Activated CD4-positive, alpha-beta T cell treated with anti-CD3 and anti-CD28 coated beads, Interleukin-2, amount 50 U/mL, for 16 hours (primary cell): ENCODE measurements around the gene OSBPL8.
"Not testable (repeated sequence)": the region's sequence is repeated elsewhere in the genome, so short reads cannot be mapped to it uniquely, and the experiment has no call there.

Experiments
- DNase-seq: peaks from one replicate; pipeline ENCODE4 v3.0.0-alpha.2; 2020

Gene OSBPL8

DNA sequence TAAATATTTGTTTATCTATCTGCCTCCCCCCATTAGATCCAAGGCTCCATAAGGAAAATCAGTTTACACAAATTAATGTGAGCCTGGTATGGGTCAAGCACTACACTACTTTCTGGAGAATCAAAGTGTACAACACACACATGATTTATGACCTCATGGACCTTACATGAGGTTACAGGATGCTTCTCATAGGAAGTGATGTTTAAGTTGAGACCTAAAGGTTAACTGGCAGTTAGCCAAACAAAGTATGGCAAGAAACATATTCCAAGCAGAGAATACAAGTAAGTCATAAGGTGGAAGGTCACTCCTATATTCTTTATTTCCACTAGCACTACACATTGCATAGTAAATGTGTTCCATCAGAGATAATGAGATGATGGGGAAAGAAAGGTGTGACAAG, 39.2 kb downstream of the OSBPL8 start:
- no peak for DNase-seq

DNA sequence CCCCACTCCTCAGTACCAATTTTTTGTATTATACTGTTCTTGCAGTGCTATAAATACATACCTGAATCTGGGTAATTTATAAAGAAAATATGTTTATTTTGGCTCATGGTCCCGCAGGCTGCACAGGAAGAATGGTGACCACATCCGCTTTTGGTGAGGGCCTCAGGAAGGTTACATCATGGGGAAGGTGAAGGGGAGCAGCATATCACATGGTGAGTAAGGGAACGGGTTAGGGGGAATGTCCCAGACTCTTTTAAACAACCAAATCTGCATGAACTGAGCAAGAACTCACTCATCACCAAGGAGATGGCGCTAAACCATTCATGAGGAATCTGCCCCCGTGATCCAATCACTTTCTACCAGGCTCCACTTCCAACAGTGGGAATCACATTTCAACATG, 40.0 kb downstream of the OSBPL8 start:
- peak; percentile 22 for DNase-seq

DNA sequence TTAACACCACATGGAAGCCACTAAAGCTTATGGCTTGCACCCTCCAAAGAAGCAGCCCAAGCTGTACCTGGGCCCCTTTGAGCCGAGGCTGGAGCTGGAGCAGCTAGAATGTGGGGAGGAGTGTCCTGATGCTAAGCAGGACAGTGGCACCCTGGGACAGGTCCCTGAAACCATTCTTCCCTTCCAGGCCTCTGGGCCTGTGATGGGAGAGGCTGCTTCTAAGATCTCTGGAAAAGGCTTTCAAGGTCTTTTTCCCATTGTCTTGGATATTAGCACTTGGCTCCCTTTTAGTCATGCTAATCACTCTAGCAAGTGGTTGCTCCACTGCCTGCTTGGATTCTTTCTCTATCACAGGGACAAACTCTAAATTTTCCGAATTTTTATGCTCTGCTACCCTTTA, 40.9 kb downstream of the OSBPL8 start:
- DNase-seq, result no peak

DNA sequence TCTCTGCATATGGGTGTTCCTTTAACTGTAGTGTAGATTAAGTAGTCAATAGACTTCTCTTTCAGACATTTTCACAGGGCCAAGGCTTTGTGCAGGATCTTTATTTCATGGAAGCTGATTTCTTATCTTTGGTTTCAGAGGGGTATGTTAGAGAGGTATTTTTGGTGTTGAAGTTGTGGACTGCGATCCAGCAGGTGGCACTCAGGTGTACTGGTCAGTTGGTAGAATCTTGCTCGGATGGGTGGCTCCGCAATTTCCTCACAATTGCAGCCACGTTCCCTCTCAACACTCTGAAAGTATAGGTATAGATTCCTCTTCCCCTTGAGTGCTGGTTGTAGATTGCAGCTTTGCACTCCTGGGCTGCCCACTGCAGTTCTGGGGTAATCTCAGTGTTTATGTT, 44.3 kb downstream of the OSBPL8 start:
- DNase-seq, result no peak

DNA sequence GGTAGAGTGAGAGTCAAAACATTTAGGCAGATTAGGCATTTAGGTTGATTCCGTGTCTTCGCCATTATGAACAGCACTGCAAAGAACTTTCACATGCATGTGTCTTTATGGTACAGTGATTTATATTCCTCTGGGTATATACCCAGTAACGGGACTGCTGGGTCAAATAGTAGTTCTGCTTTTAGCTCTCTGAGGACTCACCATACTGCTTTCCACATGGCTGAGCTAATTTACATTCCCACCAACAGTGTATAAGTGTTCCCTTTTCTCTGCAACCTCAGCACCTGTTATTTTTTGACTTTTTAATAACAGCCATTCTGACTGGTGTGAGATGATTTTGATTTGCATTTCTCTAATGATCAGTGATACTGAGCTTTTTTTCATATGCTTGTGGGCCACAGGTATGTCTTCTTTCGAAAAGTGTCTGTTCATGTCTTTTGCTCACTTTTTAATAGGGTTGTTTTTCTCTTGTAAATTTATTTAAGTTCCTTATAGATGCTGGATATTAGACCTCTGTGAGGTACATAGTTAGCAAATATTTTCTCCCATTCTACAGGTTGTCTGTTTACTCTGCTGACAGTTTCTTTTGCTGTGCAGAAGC, 48.4 kb downstream of the OSBPL8 start:
- DNase-seq, result not testable (repeated sequence)

DNA sequence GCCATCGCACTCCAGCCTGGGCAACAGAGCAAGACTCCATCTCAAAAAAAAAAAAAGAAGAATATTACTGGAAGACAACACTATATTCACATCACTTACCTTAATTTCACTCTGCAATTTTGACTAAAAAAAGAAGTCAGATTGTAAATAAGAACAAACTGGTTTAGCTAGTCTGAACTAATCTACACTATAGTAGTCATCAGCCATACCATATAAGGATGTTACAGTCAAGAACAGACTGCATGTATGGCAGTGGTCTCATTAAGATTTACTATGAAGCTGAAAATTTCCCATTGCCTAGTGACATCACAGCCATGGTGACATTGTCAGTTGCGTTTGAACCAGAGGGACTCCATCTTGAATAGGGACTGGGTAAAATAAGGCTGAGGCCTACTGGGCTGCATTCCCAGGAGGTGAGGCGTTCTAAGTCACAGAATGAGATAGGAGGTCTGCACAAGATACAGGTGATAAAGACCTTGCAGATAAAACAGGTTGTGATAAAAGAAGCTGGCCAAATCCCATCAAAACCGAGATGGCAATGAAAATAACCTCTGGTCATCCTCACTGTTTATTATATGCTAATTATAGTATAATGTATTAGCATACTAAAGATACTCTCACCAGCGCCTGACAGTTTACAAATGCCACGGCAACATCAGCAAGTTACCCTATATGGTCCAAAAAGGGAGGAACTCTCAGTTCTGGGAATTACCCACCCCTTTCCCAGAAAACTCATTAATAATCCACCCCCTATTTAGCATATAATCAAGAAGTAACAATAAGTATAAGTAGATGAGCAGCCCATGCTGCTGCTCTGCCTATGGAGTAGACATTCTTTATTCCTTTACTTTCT, 51.2 kb downstream of the OSBPL8 start:
- no peak for DNase-seq

DNA sequence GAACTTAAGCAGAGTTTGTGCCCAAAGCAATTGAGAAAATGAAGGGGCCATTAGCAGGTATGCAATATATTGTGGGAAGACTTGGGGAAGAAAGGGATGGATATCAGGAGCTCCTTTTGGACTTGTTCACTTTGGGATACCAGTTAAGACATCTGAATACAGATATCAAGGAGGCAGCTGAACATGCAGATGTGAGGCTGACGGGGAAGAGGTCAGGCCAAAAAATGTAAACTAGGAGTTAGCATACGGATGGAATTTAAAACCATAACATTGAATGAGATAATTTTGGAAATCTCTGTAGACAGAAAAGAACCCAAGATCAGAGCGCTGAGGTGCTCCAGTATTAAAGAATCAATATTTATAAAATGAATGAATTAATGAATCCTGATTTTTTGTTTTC, 53.4 kb downstream of the OSBPL8 start:
- no peak for DNase-seq

DNA sequence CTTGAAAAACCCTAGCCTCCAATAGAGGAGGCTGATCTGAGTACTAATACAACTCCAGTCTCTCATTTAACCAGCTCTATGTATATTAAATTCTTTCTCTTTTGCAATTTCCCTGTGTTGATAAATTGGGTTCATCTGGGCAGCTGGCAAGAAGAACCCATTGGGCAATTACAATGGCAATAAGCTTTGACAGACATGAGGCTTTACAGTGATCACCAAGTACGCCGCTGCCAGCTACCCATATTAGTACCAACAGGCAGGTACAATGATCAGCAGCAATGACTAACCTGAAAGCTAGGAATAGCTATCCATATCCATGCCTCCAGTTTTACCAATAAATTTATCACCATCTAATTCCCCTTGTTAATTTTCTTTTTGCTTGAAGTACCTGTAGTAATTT, 54.5 kb downstream of the OSBPL8 start:
- DNase-seq, result no peak

DNA sequence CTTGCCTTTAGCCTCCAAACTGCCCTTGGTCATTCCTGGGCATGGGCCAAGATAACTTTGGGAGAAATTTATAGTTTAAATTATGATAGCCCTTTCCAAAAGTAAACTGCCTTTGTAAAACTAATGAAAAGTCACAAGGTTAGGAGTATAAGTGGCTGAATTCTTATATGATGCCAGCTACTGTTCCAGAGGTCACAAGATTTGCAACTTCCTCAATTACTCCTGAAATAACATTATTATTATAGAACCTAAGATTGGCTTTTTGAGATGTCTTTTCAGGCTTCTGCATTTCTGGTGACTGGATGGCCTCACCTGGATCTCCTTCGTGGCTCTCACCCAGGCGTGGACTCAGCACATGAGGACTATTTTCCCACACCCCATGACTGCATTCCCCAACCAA, 55.0 kb downstream of the OSBPL8 start:
- no peak for DNase-seq

DNA sequence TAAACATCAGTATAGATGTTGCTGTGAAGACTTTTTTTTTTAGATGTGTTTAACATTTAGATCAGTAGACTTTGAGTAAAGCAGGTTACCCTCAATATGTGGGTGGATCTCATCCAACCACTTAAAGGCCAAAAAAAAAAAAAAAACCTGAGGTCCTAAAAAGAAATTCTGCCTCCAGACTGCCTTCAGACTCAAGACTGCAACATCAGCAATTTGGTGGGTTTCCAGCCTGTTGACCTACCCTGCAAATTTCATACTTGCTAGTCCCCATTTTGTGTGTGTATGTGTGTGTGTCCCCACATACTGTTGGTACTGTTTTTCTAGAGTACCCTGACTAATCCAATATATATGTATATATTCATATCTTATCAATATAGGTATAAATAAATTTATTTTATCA, 55.6 kb downstream of the OSBPL8 start:
- no peak for DNase-seq

DNA sequence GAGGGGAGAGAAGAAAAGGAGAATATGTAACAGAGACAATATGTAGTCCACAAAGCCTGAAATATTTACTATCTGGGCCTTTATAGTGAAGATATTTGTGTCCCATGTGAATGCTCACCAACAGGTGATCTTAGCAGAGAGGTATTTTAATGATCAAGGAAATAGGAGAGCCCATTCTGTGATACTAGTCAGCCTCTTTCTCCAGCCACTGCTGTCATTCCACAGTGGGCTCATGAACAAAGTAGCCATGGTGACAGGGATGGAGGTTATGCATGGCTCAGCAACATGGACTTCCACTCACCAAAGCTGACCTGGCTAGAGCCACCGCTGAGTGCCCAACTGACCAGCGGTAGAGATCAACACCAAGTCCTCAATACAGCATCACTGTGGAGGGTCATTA, 58.2 kb downstream of the OSBPL8 start:
- DNase-seq, result no peak

DNA sequence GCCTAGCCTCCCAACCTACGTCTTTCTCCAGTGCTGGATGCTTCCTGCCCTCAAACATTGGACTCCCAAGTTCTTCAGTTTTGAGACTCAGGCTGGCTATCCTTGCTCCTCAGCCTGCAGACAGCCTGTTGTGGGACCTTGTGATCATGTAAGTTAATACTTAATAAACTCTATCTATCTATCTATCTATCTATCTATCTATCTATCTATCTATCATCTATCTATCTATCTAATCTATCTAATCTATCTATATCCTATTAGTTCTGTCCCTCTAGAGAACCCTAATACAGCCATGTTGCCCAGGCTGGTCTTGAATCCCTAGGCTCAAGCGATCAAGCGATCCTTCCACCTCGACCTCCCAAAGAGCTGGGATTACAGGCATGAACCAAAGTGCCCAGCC, 60.4 kb downstream of the OSBPL8 start:
- DNase-seq, result not testable (repeated sequence)

DNA sequence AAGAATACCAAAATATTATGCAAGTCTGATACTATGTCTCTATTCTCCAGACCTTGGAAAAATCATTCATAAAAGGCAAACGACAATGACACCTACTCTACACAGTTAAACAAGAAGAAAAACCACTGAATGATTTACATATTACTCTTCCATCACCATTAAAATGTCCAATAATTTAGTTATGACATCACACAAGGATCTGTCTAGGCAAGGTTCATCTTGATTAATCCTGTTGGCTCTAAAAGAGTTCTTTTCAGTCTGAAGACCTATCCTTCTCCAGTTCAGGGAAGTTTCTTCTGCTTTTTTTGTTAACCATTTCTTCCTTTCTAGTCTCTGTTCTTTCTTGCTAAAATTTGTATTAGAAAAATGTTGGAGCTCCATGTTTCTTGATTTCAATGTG, 64.0 kb downstream of the OSBPL8 start:
- DNase-seq, result no peak

DNA sequence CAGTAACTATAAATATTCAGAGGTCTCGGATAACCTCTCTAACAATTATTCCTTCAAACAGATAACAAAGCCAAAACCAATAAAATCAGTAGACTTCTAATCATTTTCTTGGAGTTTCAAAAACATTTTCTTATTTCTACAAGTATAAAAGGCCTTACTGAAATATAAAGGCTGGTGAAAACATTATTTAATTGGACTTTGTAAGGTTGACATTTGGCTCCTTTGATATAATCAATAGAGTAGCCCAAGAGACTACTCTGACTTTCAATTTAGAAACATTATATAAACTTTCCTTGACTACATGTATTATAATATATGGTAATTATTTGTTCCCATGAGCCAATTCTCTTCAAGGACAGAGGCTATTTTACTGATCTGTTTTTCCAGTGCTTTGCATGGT, 68.3 kb downstream of the OSBPL8 start:
- no peak for DNase-seq

DNA sequence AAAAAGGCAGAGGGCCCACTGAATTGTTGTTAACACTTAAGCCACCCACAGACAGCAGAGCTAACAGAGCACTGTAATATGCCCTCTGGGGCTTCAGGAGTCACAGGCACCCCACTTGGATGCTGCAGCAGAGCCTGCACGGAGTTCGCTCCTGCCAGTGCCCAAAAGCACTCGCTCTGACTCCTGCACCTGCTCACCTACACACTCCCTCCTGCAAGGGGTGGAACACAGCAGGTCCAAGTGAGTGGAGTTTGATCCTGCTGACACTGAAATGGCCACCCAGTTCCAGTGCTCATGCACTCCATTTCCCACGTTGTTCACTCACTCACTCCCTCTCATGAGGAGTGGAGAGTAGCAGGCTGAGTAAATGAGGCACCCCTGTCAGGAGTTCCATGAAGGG, 68.8 kb downstream of the OSBPL8 start:
- no peak for DNase-seq

DNA sequence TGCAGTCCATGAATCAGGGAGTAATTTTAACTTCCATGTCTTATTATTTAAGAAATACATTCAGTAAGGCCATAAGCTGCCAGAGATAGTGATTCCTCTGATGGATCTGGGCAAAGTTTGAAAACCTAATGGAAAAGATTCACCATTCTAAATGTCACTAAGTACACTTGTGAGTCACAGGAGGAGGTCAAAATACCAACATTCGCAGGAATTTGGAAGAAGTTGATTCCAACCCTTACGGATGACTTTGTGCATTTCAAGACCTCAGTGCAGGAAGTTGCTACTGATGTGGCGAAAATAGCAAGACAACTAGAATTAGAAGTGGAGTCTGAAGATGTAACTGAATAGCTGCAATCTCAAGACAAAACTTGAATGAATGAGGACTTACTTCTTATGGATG, 69.8 kb downstream of the OSBPL8 start:
- DNase-seq, result no peak

DNA sequence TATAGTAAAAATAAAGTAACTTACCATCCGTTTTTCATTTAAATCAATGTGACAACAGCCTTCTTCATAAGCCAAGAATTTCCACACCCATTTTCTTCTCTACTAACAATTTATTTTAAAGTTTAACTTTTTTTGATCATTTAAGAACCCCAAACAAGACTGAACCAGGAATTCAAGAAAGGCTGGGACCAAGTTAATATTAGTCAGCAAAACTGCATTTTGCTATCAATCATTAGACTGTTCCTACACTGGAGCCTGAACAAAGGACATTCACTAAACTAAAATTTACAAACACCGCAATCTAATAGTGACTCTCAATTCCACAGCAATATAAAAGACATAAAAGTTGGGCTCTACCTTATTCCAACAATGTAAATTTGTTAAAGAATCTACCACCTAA, 73.6 kb downstream of the OSBPL8 start:
- DNase-seq, result no peak

DNA sequence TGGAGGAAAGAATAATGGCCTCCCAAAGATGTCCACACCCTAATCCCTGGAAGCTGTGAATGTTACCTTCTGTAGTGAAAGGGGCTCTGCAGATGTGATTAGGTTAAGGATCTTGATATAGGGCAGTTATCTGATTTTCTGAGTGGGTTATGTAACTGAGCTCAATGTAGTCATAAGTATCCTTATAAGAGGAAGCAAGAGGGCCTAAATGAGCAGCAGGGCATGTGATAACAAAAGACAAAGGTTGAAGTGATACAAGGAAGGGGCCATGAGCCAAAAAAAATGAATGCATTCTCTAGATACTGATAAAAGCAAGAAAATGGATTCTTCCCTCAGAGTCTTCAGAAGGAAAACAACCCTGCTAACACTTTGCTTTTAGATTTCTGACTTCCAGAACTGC, 78.8 kb downstream of the OSBPL8 start:
- no peak for DNase-seq

DNA sequence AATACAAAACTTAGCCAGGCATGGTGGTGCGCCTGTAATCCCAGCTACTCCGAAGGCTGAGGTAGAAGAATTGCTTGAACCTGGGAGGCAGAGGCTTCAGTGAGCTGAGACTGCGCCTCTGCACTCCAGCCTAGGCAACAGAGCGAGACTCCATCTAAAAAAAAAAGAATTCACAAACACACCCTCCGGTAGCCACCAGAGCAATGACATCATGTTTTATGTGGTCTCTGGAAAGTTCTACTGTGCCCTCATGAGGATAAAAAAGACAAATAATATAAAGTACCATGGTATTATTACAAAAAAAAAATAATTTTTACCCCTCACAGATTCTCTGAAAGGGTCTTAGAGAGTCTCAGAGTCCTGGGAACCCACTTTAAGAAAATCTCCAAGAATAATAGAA, 81.5 kb downstream of the OSBPL8 start:
- DNase-seq, result no peak

DNA sequence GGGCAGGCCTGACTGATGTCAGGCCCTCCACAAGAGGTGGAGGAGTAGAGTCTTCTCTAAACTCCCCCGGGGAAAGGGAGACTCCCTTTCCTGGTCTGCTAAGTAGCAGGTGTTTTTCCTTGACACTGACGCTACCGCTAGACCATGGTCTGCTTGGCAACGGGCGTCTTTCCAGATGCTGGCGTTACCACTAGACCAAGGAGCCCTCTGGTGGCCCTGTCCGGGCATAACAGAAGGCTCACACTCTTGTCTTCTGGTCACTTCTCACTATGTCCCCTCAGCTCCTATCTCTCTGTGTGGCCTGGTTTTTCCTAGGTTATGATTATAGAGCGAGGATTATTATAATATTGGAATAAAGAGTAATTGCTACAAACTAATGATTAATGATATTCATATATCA, 86.7 kb downstream of the OSBPL8 start:
- DNase-seq, result not testable (repeated sequence)

DNA sequence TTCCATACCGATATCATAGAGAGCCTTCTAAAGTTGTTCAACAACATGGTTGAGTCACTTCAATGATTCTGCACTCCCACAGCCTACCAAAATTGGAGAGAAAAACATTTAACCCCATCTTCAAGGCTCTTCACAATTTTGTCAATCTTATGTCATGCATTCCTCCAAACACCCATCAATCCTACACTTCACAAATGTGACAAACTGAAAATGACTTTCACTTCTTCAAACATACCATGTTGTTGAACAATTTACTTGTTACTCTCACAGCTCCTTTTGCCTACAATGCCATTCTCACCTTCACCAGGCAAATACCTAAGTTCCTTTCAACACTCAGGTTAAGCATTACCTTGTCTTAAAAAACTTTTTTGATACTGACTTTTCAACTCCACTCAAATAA, 88.0 kb downstream of the OSBPL8 start:
- no peak for DNase-seq

DNA sequence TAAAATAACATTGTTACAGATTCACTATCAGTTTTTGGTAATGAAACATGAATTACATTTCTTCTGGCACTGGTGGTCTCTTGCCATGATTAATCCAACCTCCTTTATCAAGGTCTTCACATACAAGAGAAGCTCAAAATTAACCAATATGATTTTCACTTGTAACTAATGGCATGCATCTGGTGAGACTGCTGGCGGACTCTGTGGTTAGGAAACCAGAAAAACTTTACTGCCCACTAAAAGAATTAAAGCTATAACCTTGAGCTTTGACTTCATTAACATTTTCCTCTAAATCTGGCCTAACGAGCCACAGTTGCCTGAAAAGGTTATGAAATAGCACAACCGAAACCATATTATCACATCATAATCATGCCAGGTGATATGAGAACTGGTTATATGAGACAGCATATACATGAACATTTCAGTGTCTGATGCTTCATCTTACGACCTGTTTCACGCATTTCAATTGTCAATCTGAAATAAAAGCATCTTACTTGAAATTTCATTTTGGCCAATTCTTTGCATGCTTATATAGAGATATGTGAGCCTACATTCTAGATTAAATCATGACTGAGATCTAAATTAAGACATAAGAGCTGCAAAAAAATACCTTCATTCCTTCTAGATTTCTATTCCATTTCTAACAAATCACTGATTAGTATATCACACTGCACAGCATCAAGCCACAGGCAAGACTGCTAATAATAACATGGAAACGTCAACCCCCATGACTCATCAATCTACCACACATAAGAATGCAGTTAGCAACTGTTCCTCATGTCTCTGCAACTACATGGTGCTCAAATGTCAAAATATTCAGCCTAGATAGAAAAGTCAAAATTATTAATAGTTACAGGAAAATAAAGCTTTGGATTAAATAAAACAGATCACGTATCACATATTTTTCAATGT, 89.3 kb downstream of the OSBPL8 start:
- DNase-seq, result peak; percentile 48

DNA sequence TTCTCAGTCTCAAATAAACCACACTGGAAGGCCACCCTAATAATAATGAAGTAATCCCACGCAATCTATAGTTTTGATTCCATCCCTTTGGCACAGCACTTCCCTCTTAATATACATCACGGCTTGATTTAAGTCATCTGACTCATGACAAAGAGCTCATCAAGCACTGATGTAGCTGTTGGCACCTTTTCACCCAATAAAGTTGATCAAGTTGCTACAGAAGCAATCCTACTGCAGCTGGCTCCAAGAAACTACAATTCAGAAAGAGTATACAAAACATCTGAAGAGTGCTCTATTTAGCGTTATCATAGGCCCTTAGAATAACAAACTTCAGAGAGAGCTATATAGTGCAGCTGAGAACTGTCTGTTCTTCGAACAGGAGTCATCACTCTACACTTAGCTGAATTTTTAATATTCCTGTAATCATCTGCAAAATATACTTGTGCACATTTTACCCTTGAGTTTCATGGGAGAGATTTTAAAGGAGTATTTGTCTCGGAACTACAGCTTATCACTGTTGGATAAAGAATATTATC, 94.9 kb downstream of the OSBPL8 start:
- no peak for DNase-seq
